Hippocampal formation (tissue), 2 donors: ENCODE measurements around the gene CD48.
"Not testable (repeated sequence)": the region's sequence is repeated elsewhere in the genome, so short reads cannot be mapped to it uniquely, and the experiment has no call there.

Experiments used
- DNase-seq, 2 donors: peaks; one replicate each; lab custom pipeline; 2025; lab: John Stamatoyannopoulos, UW

Gene CD48

DNA sequence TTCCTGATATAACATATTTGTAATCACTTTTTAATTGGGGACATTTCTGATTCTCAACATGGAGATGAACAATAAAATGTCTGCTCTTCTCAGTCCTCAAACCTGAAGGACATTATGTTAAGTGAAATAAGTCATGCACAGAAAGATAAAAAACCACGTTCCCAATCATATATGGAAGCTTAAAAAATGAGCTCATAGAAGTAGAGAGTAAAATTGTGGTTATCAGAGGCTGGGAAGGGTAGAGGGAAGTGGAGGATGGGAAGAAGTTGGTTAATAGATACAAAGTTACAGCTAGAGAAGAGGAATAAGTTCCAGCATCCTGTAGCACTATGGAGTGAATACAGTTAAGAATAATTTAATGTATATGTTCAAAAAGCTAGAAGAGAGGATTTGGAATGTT is 1.5 kb upstream of the CD48 start:
- DNase-seq: no peak

DNA sequence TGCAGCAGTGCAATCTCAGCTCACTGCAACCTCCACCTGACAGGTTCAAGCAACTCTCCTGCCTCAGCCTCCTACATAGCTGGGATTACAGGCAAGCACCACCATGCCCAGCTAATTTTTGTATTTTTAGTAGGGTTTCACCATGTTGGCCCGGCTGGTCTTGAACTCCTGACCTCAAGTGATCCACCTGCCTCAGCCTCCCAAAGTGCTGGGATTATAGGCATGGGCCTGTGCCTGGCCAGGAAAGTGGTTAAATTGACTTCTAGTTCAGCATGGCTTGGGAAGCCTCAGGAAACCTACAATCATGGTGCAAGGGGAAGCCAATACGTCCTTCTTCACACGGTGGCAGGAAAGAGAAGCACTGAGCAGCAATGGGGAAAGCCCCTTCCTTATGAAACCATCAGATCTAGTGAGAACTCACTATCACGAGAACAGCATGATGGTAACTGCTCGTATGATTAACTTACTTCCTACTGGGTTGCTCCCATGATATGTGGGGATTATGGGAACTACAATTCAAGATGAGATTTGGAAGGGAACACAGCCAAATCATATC is 981 bp upstream of the CD48 start:
- DNase-seq: not testable (repeated sequence)

DNA sequence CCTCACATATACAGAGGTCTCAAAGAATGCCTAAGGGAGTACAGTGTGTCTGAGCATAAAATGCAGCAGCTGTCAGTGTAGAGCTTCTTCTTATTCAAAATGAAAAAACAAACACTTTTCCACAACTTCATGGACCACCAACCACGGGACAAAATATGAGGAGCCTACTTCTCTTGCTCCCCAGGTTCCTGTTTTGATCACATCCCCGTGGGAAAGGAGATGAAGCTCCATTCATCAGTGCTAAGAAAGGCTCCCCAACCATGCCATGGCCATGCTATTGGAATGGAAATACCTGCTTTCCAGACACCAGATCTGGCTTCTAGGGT is 383 bp downstream of the CD48 start:
- DNase-seq: no peak

DNA sequence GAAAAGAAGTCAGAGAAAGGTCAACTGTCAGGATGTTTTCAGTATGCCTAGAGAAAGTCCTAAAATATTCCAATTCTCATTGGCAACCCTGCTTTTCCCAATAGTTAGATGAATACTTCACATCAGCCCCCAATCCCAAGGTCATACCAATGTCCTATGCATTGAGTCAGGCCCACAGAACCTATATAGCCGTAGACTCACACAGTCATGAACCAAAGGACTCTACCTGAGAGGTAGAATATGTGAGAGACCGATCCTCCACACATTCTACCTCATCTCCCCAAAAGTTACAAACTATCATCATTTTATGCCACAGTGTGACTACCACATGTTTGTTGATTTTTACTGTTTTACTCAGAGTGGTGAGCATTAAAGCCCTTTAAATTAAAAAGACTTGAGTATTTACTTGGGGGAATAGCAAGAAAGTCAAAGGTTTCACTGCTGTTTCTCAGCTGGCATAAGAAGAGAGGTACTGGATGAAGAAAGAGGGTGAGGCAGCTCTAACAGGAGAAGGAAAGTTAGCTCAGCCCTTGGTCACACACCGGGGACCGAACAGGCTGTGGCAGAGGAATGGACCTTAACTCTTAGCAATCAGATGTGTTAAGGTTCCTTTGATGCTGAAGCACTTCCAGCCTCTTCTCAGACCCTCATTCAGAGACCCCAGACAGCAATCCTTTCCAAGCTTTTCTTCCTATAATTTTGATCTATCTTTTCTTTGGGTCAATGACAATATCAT is 937 bp downstream of the CD48 start:
- no peak for DNase-seq

DNA sequence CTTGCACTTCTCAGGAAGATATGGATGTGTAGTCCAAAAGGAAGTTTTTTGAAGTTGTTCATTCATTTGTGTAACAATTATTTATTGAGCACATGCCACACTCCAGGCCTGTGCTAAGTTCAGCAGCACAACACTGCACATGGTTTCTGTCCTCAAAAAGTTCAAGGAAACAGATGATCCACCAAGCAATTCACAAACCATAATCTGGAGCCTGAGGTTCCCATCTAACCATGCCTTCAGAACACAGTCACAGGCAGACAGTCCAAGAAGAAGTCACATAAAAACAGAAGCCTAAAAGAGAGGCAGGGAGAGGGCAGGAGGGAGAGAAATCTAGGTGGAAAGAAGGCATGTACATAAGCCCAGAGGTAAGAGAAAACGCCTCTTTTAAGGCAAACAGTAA is 1.9 kb downstream of the CD48 start:
- DNase-seq: no peak

DNA sequence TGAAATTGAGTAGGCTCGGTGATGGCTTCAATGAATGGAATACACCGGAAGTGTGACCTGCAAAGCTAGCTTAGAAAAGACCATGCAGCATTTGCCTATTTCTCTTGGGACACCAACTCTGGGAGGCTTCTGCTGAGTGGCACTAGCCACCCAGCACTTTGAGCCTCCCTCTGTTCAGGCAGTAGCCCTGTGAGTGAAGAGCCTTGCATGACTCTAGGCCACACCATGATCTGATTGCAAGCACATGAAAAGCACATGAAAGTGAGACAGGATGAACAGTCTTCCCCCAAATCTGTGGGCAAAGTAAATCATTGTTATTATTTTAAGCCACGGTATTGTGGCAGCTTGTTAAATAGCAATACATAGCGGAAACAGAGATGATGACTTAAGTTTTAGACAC is 2.8 kb downstream of the CD48 start:
- no peak for DNase-seq

DNA sequence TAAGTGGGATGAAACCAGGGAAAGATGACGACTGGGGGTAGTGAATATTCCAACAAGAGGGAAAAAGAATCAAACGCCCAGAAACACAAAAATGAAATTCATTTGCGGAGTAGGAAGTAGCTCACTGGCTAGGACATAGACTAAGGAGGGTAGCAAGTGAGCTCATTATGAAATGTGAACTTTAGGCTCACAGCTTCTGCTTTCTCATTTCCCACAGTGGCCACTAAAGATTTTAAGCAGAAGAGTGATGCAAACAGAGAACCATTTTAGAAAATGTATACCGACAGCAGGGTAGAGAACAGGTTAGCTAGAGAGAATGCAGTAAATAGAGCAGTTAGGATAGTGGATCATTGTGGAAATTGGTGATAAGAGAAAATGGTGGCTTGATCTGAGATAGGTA is 3.5 kb downstream of the CD48 start:
- no peak for DNase-seq

DNA sequence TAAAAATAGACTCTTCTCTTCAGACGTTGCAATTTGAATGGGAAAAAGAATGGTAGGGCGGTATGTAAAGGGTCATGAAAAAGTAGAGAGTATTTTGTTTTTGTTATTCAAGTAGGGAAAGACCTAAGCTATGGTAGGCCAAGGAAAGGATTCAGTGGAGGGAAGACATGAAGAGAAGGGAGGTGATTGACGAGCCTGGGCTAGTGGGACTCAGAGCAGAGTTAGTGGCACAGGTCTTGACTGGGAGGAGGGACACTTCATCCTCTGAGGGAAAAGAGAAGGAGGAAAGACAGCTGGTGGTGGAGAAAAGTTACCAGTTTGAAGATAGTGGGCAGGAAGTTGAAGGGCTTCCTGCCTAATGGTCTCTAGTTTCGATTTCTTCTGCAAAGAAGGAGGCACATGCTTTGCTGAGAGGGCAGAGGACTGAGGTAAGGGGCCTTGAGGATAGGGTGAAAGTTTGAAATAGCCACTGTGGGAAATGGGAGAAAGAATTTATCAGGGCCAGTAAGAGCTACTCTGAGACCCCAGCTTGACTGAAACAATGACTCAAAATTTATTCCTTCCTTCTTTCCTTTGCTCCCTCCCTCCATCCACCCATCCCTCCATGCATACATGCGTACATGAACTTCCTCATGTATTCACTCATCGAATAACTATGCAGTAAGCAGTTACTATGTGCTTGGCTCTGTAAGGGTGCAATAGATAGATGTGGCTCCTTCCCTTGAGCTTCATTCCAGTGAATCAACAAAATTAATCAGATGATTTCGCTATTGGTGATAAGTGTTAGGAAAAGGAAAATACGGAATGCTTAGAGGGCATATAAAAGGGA is 4.2 kb downstream of the CD48 start:
- no peak for DNase-seq

DNA sequence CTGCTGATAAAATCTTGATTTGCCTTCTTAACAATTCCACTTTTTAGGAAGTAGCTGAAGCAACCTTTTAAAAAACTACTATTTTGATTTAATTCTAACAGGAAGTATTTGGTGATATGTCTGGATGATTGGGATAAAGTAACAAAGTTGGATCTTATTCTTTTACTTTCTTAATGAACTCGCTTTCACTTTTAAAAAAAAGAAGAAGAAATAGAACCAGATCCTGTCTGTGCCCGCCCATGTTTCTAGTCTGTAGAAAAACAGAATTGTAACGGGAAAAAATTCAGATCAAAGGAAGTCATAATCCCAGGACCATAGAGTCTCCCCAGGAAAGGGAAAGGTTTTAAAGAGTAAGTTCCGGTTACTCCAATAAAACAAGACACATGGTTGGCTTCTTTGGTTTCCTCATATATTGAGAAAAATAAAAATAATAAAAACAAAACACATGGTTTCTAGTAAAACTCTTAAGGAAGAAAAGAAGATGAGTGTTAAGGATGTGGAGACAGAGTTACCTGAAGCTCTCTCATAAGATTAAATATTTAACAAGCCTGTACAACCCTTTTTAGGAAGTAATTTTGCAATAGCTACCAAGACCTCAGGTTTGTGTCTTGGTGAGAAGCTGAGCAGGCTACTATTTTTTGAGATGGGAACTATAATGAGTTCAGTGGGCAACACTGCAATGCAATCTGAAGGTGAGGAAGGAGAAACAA is 4.9 kb downstream of the CD48 start:
- no peak for DNase-seq

DNA sequence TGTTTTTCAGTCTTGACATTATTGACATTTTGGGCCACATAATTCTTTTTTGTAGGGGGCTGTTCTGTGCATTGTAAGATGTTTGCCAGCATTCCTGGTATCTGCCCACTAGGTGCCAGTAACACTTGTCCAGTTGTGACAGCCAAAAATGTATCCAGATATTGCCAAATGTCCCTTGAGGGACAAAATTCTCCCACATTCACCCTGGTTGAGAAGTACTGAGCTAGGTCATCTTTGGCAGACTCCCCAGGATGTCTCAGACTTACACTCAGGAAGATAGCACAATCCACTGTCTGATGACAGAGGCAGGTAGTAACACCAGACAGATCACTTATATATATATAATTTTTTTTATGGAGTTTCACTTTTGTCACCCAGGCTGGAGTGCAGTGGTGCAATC is 5.9 kb downstream of the CD48 start:
- no peak for DNase-seq

DNA sequence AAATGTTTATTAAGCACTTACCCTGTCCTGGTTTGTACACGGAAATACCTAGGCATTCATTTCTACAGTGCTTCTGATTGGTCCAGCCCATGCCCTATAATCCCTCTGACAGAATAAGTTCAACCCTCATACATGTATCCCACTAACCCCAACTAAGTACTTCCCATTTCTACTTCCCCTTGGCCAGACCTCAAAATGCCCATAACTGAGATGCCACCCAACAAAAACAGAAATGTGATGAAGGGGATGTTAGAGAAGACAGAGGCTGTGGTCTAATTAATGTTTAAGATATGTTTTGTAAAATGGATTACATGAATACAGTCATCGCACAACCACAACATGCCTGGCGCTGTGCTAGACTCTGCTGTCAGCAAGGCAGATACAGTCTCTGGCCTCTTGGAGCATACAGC is 6.4 kb downstream of the CD48 start:
- DNase-seq: not testable (repeated sequence)

DNA sequence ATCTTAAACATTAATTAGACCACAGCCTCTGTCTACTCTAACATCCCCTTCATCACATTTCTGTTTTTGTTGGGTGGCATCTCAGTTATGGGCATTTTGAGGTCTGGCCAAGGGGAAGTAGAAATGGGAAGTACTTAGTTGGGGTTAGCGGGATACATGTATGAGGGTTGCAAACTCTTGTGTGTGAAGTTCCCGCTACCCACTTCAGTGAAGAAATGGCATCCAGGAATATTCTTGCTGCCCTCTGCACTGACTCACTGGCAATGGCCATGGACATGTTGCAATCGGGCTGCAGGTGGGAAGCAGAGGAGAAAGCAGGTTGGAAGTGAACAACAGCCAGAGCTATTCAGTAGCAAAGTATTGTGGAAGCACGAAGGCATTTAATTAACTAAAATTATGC is 7.4 kb downstream of the CD48 start:
- no peak for DNase-seq

DNA sequence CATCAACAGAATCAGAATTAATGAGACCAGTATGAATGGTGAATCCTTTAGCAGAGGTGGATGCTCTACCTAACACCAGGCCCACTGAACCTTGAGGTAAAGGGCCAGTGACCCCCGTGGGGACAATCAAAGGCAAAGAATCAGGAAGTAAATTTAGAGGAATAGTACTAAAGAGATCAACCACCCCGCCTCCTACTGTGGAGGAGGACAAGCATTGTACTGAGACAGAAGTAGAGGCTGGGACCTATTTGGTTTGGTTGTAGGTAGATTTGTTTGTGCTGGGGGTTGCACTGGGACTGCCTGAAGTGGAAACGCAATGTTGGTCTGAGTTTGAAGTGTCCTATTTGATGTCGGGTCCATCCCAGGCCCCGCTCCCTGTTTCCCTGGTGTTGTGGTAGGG is 9.5 kb downstream of the CD48 start:
- DNase-seq: no peak

DNA sequence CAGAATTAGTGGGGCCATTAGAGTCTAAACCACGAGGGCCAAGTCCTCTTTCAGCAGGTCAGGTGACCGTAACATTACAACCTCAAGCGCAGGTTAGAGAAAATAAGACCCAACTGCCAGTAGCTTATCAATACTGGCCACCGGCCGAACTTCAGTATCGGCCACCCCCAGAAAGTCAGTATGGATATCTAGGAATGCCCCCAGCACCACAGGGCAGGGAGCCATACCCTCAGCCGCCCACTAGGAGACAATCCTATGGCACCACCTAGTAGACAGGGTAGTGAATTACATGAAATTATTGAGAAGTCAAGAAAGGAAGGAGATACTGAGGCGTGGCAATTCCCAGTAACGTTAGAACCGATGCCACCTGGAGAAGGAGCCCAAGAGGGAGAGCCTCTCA is 19.2 kb downstream of the CD48 start:
- not testable (repeated sequence) for DNase-seq

DNA sequence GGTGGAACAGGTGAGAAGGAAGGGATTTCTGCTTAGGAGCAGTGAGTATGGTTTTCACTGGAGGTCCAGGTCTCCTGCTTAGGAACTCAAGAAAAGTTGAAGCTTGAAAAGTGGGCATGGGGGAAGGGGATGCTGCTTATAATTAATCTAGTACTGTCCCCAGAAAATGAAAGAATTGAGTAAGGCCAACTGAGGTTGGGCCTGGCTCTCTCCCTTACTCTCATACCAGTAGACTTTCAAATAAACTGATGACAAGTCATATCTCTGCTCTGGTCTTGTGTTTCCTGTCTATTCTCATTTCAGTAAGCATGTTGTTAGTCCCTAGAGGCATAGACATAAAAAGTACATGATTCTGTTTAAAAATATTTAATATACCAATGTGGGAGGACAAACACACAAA is 26.4 kb downstream of the CD48 start:
- no peak for DNase-seq

DNA sequence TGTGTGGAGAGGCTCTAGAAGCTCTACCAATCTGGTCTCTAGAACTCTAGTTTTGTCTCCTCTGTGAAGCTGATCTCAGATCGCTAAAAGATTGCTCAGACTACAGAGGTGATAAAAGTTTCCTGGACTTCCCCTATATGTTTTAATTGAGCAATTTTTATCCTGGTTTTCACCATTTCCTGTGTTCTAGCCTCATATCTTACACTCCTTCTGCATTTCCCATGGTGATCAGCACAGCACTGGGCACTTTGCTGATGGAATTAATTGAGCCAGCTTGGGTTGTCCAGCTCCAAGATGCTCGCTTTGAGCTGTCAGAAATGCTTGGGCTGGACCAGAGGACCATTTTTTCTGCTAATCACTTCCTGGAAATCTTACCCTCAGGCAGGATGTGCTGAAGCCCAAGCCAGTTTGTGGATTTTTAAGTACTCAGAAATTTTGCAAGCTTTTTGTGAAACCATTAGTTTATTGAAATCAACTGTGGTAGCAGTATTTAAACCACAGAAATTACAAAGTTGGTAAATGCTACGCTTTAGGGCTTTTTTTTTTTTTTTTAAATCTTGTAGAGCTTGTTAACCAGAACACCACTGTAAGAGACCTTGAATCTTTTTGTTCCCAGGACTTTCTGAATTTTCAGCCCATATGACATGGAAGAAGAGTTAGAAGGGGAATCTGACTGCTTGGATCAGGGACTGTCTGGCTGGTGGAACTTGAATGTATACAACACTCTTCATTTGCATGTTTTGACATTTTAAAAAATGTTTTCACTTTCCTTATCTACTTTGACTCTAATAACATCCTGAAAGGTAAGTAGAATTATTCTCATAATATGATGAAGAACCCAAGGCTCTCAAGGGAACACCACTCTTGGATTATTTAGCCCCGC is 28.4 kb downstream of the CD48 start:
- DNase-seq: no peak

DNA sequence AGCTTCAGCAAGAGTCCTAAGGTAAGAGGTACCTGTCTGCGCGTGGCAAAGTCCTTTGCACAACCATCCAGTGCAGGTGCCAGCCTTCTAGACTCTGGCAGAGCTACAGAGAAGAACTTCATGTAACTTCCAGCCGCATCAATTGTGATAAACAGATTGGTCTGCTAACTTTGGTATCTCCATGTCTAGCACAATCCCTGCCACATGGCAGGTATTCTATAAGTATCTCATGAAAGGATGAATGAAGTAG is 29.8 kb downstream of the CD48 start:
- DNase-seq: no peak

DNA sequence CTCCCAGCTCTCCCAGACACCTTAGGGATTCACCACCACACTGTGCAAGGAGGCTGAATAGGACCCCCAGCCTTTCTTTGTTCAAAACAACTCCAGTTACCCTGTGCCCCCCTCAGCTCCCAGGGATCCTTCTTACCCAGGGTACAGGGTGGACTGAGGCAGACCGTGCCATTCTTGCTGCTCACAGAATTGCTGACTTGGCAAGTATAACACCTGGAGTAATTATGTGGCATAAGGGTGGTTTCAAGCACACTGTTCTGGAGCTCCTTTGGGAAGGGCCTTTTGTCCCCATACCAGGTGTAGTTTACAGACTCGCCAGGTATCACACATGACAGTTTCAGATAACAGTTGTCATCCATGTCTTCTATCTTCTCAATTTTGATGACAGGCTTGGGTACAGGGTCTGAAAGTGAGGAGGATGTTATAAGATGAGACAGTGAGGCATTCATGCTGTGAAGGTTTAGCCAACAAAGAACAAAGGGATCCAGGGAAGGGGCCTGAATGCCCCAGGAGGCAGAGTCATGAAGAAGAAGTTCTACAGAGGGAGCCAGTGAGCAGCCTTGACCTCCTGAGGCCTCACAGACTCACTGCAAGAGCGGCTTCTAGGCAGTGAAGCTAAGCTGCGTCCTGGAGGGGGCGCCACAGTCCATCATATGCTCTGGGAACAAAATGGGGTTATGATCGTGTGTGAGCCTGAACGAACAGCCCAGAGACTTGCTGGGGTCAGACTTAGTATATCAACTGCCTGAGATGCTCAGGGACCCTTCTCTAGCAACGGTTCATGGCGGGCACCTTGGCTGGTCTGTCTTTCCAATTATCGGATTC is 30.3 kb downstream of the CD48 start:
- DNase-seq: no peak

DNA sequence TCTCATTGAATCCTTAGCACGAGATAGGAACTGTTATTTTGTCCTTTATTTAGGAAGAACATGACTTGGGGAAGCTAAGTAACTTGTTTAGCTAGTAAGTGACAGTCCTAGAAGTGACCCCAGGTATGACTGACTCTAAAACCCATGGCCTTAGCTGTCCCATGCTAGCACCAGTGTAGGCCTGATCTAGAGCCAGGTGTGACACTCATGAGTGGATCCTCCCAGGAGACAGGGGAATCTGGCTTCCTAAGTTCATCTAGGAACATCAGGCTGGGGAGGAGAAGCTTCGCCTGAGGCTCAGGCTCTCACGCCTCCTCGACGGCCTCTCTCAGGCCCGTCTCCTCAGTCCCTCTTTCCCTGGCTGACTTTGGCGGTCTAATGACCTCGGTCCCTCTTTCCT is 31.2 kb downstream of the CD48 start:
- DNase-seq: no peak

DNA sequence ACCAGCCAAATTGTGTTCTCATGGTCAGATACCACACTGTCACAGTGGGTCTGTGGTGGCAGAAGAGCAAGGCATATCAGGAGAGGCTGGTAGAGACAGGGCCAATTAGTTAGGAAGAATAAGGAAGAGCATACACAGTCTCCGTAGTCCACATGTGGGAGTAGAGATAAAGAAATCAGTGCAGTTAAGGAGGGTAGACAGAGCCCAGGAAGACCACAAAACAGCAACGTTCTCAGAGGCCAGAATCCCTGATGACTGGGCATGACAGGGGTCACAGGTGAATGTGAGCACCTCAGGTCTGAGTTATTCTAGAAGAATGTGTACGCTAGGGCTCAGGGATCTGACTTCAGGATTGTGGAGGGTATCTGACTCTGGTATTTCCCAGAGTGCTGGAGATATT is 31.7 kb downstream of the CD48 start:
- DNase-seq: no peak
